WTC11 (cell line): ENCODE results near the gene AMER3. TPM values are rescaled to one million over a fixed set of nuclear protein-coding genes. Genes with fewer than 3 reads are reported as not detected.

ENCODE experiments used
- ATAC-seq: fragments of 200-7000 bp; cut with Tn5 transposase; 2 replicates; pipeline ENCODE4 v1.10.0; 2021; ENCODE audit warnings: mild to moderate bottlenecking, moderate library complexity
- CTCF ChIA-PET: fragments of 300-600 bp; sonication (Branson Sonifier 250); formaldehyde crosslinking; loops from one replicate; lab custom pipeline; 2021; ENCODE audit warnings: antibody characterized with exemption; lab: Charles Lee
- POLR2A ChIA-PET: fragments of 350-600 bp; sonication (Branson Sonifier 250); formaldehyde crosslinking; loops from one replicate; lab custom pipeline; 2021; ENCODE audit warnings: antibody characterized with exemption; lab: Charles Lee
- DNase-seq: peaks from one replicate; pipeline ENCODE4 v3.0.0; 2021; ENCODE audit warnings: low spot score
- H3K27ac Mint-ChIP-seq: 2 replicates; pipeline ENCODE4 v1.8.0; 2021; ENCODE audit warnings: mixed read lengths
- H3K27me3 Mint-ChIP-seq: 2 replicates; pipeline ENCODE4 v1.8.0; 2021; ENCODE audit warnings: low read depth, mild to moderate bottlenecking, moderate library complexity, mixed read lengths
- H3K36me3 Mint-ChIP-seq: 2 replicates; pipeline ENCODE4 v1.8.0; 2021; ENCODE audit warnings: mixed read lengths
- H3K4me1 Mint-ChIP-seq: 2 replicates; pipeline ENCODE4 v1.8.0; 2022; ENCODE audit warnings: mixed read lengths
- H3K4me3 Mint-ChIP-seq: 2 replicates; pipeline ENCODE4 v1.8.0; 2021; ENCODE audit warnings: mild to moderate bottlenecking, moderate library complexity, mixed read lengths
- H3K9me3 Mint-ChIP-seq: 2 replicates; pipeline ENCODE4 v1.8.0; 2021; ENCODE audit warnings: mixed read lengths
- ARID4B ChIP-seq: sonication (generic); formaldehyde crosslinking; IDR thresholded peaks from 2 replicates; pipeline ENCODE4 v1.8.0; 2023; ENCODE audit warnings: missing genetic modification reagents, mild to moderate bottlenecking, borderline replicate concordance
- E2F5 ChIP-seq: sonication (generic); formaldehyde crosslinking; IDR thresholded peaks from 2 replicates; pipeline ENCODE4 v1.8.1; 2022; ENCODE audit warnings: mild to moderate bottlenecking, moderate library complexity, missing genetic modification reagents
- ESRRA ChIP-seq: sonication (generic); formaldehyde crosslinking; IDR thresholded peaks from 2 replicates; pipeline ENCODE4 v1.8.1; 2022; ENCODE audit warnings: mild to moderate bottlenecking, missing genetic modification reagents, borderline replicate concordance
- FOXJ3 ChIP-seq: sonication (generic); formaldehyde crosslinking; IDR thresholded peaks from 2 replicates; pipeline ENCODE4 v1.9.0; 2021; ENCODE audit warnings: missing genetic modification reagents, mild to moderate bottlenecking, borderline replicate concordance
- FOXP4 ChIP-seq: sonication (generic); formaldehyde crosslinking; IDR thresholded peaks from 2 replicates; pipeline ENCODE4 v1.8.0; 2022; ENCODE audit warnings: mild to moderate bottlenecking, missing genetic modification reagents
- JAZF1 ChIP-seq: fragments of 250-450 bp; sonication (Bioruptor Pico); IDR thresholded peaks from 2 replicates; pipeline ENCODE4 v1.9.0; 2021; ENCODE audit warnings: moderate library complexity, mild to moderate bottlenecking, inconsistent platforms
- MAX ChIP-seq: sonication (generic); formaldehyde crosslinking; IDR thresholded peaks from 2 replicates; pipeline ENCODE4 v1.8.0; 2022; ENCODE audit warnings: mild to moderate bottlenecking, missing genetic modification reagents
- MLX ChIP-seq: sonication (generic); formaldehyde crosslinking; IDR thresholded peaks from 2 replicates; pipeline ENCODE4 v1.8.1; 2023; ENCODE audit warnings: mild to moderate bottlenecking, missing genetic modification reagents, moderate library complexity
- RORB ChIP-seq: fragments of 250-450 bp; sonication (Bioruptor Pico); IDR thresholded peaks from 2 replicates; pipeline ENCODE4 v1.9.0; 2021; ENCODE audit warnings: mild to moderate bottlenecking
- SMAD4 ChIP-seq: sonication (generic); formaldehyde crosslinking; IDR thresholded peaks from 2 replicates; pipeline ENCODE4 v1.8.0; 2022; ENCODE audit warnings: mild to moderate bottlenecking, missing genetic modification reagents
- ZNF219 ChIP-seq: sonication (generic); formaldehyde crosslinking; IDR thresholded peaks from 2 replicates; pipeline ENCODE4 v1.8.0; 2023; ENCODE audit warnings: missing genetic modification reagents, mild to moderate bottlenecking, borderline replicate concordance
- ZNF232 ChIP-seq: sonication (generic); formaldehyde crosslinking; IDR thresholded peaks from 2 replicates; pipeline ENCODE4 v1.8.0; 2022; ENCODE audit warnings: mild to moderate bottlenecking, missing genetic modification reagents
- ZNF396 ChIP-seq: fragments of 250-450 bp; sonication (Bioruptor Pico); IDR thresholded peaks from 2 replicates; pipeline ENCODE4 v1.8.0; 2021; ENCODE audit warnings: mild to moderate bottlenecking, moderate library complexity, borderline replicate concordance
- ZNF512 ChIP-seq: sonication (generic); formaldehyde crosslinking; IDR thresholded peaks from 2 replicates; pipeline ENCODE4 v1.8.1; 2022; ENCODE audit warnings: missing genetic modification reagents, borderline replicate concordance
- total RNA-seq: library from RNA; stranded (reverse); gene quantifications from 3 replicates; pipeline ENCODE4 v1.2.3, GENCODE V29; 2021

The AMER3 gene
- total RNA-seq, 1 experiment from 2014 or later, result 0.13 TPM

GRCh38 chr2:130796290-130796689 is 41.0 kb downstream of the AMER3 start:
- CTCF ChIA-PET, result interaction anchor here (0.7 to 4.4 kb wide), 10 partner anchors 24 to 199 kb away, joined by 3 to 48 read pairs (median 7); no protein-coding TSS in a partner anchor
- H3K4me1 Mint-ChIP-seq, result peaks cover 20% of the 10 kb centered on the region
- peak overlapping the region; percentile 64 for H3K27ac Mint-ChIP-seq
- peaks cover 20% of the 10 kb centered on the region for H3K27me3 Mint-ChIP-seq
- POLR2A ChIA-PET, result no interaction called here
- H3K36me3 Mint-ChIP-seq, result no peaks in the 10 kb centered on the region
- ATAC-seq (peak; percentile 9; the same call in 1 of the 2 replicates), DNase-seq (peak; percentile 44)
- TF ChIP-seq MAX (CRISPR knock-in tag) (no peak), JAZF1 (CRISPR knock-in tag) (no peak), ARID4B (CRISPR knock-in tag) (no peak), FOXJ3 (CRISPR knock-in tag) (no peak), MLX (CRISPR knock-in tag) (no peak)
- H3K4me3 Mint-ChIP-seq, result no peak overlapping the region
- no peaks in the 10 kb centered on the region for H3K9me3 Mint-ChIP-seq

- ATAC-seq, result peak; percentile 76
- H3K36me3 Mint-ChIP-seq, result no peaks in the 10 kb centered on the region
- no peak overlapping the region for H3K27ac Mint-ChIP-seq
- H3K9me3 Mint-ChIP-seq, result no peaks in the 10 kb centered on the region
- peaks cover 20% of the 10 kb centered on the region for H3K4me1 Mint-ChIP-seq
- DNase-seq, result peak; percentile 94
- ChIA-PET CTCF (interaction anchor here (0.6 to 4.4 kb wide), 46 partner anchors 9 to 617 kb away, joined by 3 to 48 read pairs (median 4); partner anchors contain the start of genes ARHGEF4 and SMPD4), POLR2A (interaction anchor here (0.5 kb wide), 1 partner anchor 412 kb away, joined by 3 read pairs; no protein-coding TSS in a partner anchor)
- peaks cover 20% of the 10 kb centered on the region for H3K27me3 Mint-ChIP-seq
- H3K4me3 Mint-ChIP-seq, result peak overlapping the region; percentile 76
- TF ChIP-seq ESRRA (CRISPR knock-in tag), result no peak; the same call in 1 of the 2 replicates
- TF ChIP-seq ZNF396 (CRISPR knock-in tag), result no peak
- no peak for TF ChIP-seq ZNF512 (CRISPR knock-in tag)
- no peak for TF ChIP-seq RORB (CRISPR knock-in tag)
- TF ChIP-seq FOXP4 (CRISPR knock-in tag), result peak; percentile 30; the same call in 1 of the 2 replicates
- TF ChIP-seq E2F5 (CRISPR knock-in tag), result no peak; the same call in 1 of the 2 replicates
- TF ChIP-seq SMAD4 (CRISPR knock-in tag), result no peak
- no peak for TF ChIP-seq ZNF232 (CRISPR knock-in tag)
- TF ChIP-seq ZNF219 (CRISPR knock-in tag), result no peak
- 0 out of 2 replicates have a peak, but pooled peaks have one; percentile 46 for TF ChIP-seq ARID4B (CRISPR knock-in tag)
These were observed 42.4 kb downstream of the AMER3 start for GRCh38 chr2:130797493-130798435.
